Endothelial cell of umbilical vein (primary cell): ENCODE results near the gene SLC44A2.

Experiments
- CTCF ChIP-seq, 2 donors: IDR thresholded peaks; 1 replicate in 1 of 2; 2 replicates in 1 of 2; pipeline ENCODE4 v1.5.1; 2011; ENCODE audit warnings: low read length in 2 of 2, mild to moderate bottlenecking in 2 of 2, moderate library complexity in 2 of 2, control low read depth in 1 of 2, inconsistent platforms in 1 of 2, low read depth in 1 of 2; ENCODE audit not compliant: insufficient read depth in 1 of 2; ENCODE audit errors: extremely low read depth in 1 of 2
- EZH2 ChIP-seq: IDR thresholded peaks from 2 replicates; pipeline ENCODE4 v1.6.1; 2012; ENCODE audit warnings: borderline replicate concordance, low read depth, mild to moderate bottlenecking, moderate library complexity, low read length, inconsistent platforms; ENCODE audit not compliant: severe bottlenecking
- POLR2AphosphoS5 ChIP-seq: IDR thresholded peaks from 2 replicates; pipeline ENCODE4 v1.6.1; 2012; ENCODE audit warnings: low read depth, mild to moderate bottlenecking, control low read depth, low read length, moderate library complexity; ENCODE audit not compliant: insufficient read depth

GRCh38 chr19:10587839-10588150 is 37.6 kb upstream of the SLC44A2 start:
- no peak for TF ChIP-seq CTCF (IDR thresholded peaks at IDR 0.05; ENCODE audit: extremely low read depth in 1 of 2, insufficient read depth in 1 of 2, low read depth in 1 of 2, low read length in 2 of 2)
- TF ChIP-seq POLR2AphosphoS5 = no peak
- no peak for TF ChIP-seq EZH2
